Tibial artery (tissue), 4 donors: ENCODE data around the gene LTC4S.

Source experiments
- DNase-seq, 2 donors: peaks; one replicate each; pipeline ENCODE4 v3.0.0-alpha.2; 2019
- H3K27ac ChIP-seq, 2 donors: fragments of 200-600 bp; sonication (generic) in 1 of 2; 1 replicate in 1 of 2; 2 replicates in 1 of 2; pipeline ENCODE4 v1.5.1; 2018 to 2019; ENCODE audit warnings: mild to moderate bottlenecking in 1 of 2
- H3K27me3 ChIP-seq, 2 donors: fragments of 200-600 bp; sonication (generic) in 1 of 2; one replicate each; pipeline versions ENCODE4 v1.5.1 to v1.6.0; 2016 to 2019
- H3K36me3 ChIP-seq, 3 donors: fragments of 200-600 bp; sonication (generic) in 2 of 3; one replicate each; pipeline ENCODE4 v1.5.1; 2016 to 2019; ENCODE audit warnings: mild to moderate bottlenecking in 2 of 3
- H3K4me1 ChIP-seq, 4 donors: fragments of 200-600 bp; sonication (generic) in 2 of 4; 1 replicate in 3 of 4; 2 replicates in 1 of 4; pipeline ENCODE4 v1.5.1; 2016 to 2019
- H3K4me3 ChIP-seq, 2 donors: fragments of 200-600 bp; sonication (generic) in 1 of 2; 1 replicate in 1 of 2; 2 replicates in 1 of 2; pipeline ENCODE4 v1.5.1; 2018 to 2019; ENCODE audit warnings: mild to moderate bottlenecking in 2 of 2
- H3K9me3 ChIP-seq, 3 donors: fragments of 200-600 bp; sonication (generic) in 1 of 3; one replicate each; pipeline ENCODE4 v1.5.1; 2016 to 2019
- intact Hi-C: fragments of 100-400 bp; cut with DNase I; formaldehyde crosslinking; loops from one replicate; pipeline ENCODE4 v1.15.0; 2023; ENCODE audit warnings: low total_unique reads
- TF ChIP-seq, protein P1 (sequence below), 2 experiments: fragments of 200-600 bp in 1 of 2; fragments of 450-650 bp in 1 of 2; IDR thresholded peaks; one replicate each; pipeline ENCODE4 v1.5.1; 2017 to 2019; ENCODE audit warnings: antibody characterized with exemption in 2 of 2, mild to moderate bottlenecking in 1 of 2, moderate library complexity in 1 of 2

Gene LTC4S

DNA sequence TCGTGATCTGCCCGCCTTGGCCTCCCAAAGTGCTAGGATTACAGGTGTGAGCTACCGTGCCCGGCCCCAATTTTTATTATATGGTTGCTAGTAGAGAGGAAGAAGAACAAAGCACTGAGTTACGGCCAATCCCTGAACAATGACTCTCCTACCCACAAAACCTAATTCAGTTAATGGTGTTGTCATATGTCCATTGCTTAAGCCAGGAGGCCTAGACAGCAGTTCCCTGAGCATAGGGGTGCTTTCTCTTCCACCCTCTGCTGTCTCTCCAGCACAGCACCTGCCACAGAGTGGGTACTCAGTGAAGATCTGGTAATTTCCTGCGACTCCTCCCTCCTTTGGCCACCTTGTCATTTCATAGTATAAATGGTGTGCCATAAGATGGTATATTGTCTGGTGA, 21.4 kb upstream of the LTC4S start:
- Histone ChIP-seq H3K4me1 (peaks cover 0 to 2% (median under 1%) of the 10 kb centered on the region in 4 donors), H3K4me3 (no peak overlapping the region), H3K27me3 (no peaks in the 10 kb centered on the region), H3K36me3 (peaks cover 76 to 99% (median 81%) of the 10 kb centered on the region in 3 donors), H3K27ac (no peak overlapping the region), H3K9me3 (no peaks in the 10 kb centered on the region)
- intact Hi-C loops: no loop called here
- TF ChIP-seq, protein P1, sequence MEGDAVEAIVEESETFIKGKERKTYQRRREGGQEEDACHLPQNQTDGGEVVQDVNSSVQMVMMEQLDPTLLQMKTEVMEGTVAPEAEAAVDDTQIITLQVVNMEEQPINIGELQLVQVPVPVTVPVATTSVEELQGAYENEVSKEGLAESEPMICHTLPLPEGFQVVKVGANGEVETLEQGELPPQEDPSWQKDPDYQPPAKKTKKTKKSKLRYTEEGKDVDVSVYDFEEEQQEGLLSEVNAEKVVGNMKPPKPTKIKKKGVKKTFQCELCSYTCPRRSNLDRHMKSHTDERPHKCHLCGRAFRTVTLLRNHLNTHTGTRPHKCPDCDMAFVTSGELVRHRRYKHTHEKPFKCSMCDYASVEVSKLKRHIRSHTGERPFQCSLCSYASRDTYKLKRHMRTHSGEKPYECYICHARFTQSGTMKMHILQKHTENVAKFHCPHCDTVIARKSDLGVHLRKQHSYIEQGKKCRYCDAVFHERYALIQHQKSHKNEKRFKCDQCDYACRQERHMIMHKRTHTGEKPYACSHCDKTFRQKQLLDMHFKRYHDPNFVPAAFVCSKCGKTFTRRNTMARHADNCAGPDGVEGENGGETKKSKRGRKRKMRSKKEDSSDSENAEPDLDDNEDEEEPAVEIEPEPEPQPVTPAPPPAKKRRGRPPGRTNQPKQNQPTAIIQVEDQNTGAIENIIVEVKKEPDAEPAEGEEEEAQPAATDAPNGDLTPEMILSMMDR (IDR thresholded peaks at IDR 0.05): no peak
- no peak for DNase-seq

DNA sequence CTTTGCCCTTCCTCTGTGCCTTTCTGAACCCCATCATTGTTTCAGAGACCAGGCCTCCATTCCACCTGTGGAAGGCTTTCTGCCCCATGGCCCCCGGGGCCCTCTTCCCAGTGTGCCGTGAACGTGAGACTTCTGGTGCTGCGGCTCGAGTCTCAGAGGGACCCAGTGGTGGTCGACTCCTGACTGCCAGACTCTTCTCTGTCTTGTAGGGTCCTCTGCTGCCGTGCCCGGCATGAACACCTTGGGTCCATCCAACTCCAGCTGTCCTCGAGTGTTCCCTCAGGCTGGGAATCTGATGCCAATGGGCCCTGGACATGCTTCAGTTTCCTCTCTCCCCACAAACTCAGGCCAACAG, 20.1 kb upstream of the LTC4S start:
- Histone ChIP-seq H3K9me3 (no peaks in the 10 kb centered on the region), H3K36me3 (peaks cover 76 to 100% (median 91%) of the 10 kb centered on the region in 3 donors), H3K27me3 (no peaks in the 10 kb centered on the region), H3K4me3 (no peak overlapping the region), H3K27ac (no peak overlapping the region), H3K4me1 (peaks cover 0 to 2% (median 0%) of the 10 kb centered on the region in 4 donors)
- TF ChIP-seq, protein P1 (IDR thresholded peaks at IDR 0.05): no peak
- no peak for DNase-seq
- intact Hi-C loops: no loop called here

DNA sequence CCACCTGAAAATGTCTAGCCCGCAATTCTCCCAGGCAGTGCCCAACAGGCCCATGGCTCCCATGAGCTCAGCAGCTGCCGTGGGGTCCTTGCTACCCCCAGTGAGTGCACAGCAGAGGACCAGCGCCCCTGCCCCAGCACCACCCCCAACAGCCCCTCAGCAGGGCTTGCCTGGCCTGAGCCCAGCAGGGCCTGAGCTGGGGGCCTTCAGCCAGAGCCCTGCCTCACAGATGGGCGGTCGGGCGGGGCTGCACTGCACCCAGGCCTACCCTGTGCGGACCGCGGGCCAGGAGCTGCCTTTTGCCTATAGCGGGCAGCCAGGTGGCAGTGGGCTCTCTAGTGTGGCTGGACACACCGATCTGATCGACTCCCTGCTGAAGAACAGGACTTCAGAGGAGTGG, 19.3 kb upstream of the LTC4S start:
- H3K4me1 ChIP-seq: no peaks in the 10 kb centered on the region
- intact Hi-C loops: no loop called here
- DNase-seq: no peak
- H3K27me3 ChIP-seq: no peaks in the 10 kb centered on the region
- H3K27ac ChIP-seq: no peak overlapping the region
- no peak overlapping the region for H3K4me3 ChIP-seq
- peaks cover 71 to 98% (median 89%) of the 10 kb centered on the region in 3 donors for H3K36me3 ChIP-seq
- H3K9me3 ChIP-seq: no peaks in the 10 kb centered on the region
- TF ChIP-seq, protein P1 (IDR thresholded peaks at IDR 0.05): no peak

- no peaks in the 10 kb centered on the region for H3K9me3 ChIP-seq
- peaks cover 57 to 95% (median 81%) of the 10 kb centered on the region in 3 donors for H3K36me3 ChIP-seq
- no peak overlapping the region for H3K4me3 ChIP-seq
- no peaks in the 10 kb centered on the region for H3K27me3 ChIP-seq
- intact Hi-C loops: no loop called here
- H3K27ac ChIP-seq: no peak overlapping the region
- no peak for DNase-seq
- no peaks in the 10 kb centered on the region for H3K4me1 ChIP-seq
- TF ChIP-seq, protein P1 (IDR thresholded peaks at IDR 0.05): no peak
These were observed 17.3 kb upstream of the LTC4S start for GRCh38 chr5:179776411-179776938.

DNA sequence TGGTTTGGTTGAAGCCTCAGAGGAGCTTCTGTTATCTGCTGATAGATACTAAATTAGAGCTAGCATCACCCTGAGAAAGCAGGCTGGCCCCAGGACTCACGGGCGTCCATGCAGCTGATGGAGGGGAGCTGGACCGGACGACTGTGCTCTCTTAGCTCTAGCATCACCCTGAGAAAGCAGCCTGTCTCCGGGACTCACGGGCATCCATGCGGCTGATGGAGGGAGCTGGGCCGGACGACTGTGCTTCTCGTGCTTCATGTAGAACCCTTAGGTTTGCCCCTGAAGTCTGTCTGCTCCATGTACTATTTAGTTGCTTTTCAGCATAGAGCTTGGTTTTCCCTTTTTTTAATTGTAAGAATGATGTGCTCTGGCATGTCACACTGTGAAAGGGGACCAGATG, 16.3 kb upstream of the LTC4S start:
- TF ChIP-seq, protein P1 (IDR thresholded peaks at IDR 0.05): no peak
- no peak for DNase-seq
- peaks cover 47 to 85% (median 75%) of the 10 kb centered on the region in 3 donors for H3K36me3 ChIP-seq

GRCh38 chr5:179777909-179778308, 15.9 kb upstream of the LTC4S start:
- peaks cover 43 to 80% (median 70%) of the 10 kb centered on the region in 3 donors for H3K36me3 ChIP-seq
- H3K27ac ChIP-seq: no peak overlapping the region
- TF ChIP-seq, protein P1 (IDR thresholded peaks at IDR 0.05): no peak
- no peaks in the 10 kb centered on the region for H3K4me1 ChIP-seq
- DNase-seq: no peak
- H3K9me3 ChIP-seq: no peaks in the 10 kb centered on the region
- H3K27me3 ChIP-seq: no peaks in the 10 kb centered on the region
- intact Hi-C loops: no loop called here
- H3K4me3 ChIP-seq: no peak overlapping the region

More for the DNA sequence above, 16.3 kb upstream of the LTC4S start:
- Histone ChIP-seq H3K9me3 (no peaks in the 10 kb centered on the region), H3K4me3 (no peak overlapping the region), H3K4me1 (no peaks in the 10 kb centered on the region), H3K27ac (no peak overlapping the region), H3K27me3 (no peaks in the 10 kb centered on the region)
- intact Hi-C loops: no loop called here
